NCI-H446 treated with DMSO at 0.1 percent for 48 hours (cell line): Measurements from ENCODE around the gene SMIM33.
"Not testable (repeated sequence)": the region's sequence is repeated elsewhere in the genome, so short reads cannot be mapped to it uniquely, and the experiment has no call there.

Experiments
- DNase-seq: peaks from one replicate; lab custom pipeline; 2025; lab: John Stamatoyannopoulos, UW

SMIM33 gene

DNA sequence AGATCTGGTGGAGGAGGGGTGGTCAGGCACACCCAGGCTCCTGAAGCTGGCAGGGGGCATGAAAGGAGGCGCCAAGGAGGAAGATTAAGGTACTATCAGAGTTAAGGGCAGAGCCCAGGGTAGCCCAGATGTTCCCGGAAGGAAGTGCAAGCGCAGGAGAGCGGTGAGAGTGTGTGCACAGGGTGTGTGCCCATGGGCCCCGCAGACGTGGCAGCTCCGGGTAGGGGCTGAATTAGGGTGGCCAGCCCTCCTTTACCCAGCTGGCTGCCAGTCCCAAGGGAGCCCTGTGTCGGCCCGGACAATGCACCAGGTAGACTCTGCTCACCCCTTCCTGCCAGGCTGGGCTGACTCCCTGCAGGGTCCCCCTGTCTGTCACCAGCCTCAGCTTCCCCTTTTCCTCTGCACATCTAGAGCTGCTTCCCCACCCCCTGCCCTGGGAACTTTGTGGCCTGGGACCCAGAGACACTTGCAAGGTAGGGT is at the start of gene SMIM33:
TSS of gene SMIM33 (plus strand) at position 184 of the 480 bp plus-strand sequence. CDS start at position 302, 118 bp downstream.
- DNase-seq: no peak

DNA sequence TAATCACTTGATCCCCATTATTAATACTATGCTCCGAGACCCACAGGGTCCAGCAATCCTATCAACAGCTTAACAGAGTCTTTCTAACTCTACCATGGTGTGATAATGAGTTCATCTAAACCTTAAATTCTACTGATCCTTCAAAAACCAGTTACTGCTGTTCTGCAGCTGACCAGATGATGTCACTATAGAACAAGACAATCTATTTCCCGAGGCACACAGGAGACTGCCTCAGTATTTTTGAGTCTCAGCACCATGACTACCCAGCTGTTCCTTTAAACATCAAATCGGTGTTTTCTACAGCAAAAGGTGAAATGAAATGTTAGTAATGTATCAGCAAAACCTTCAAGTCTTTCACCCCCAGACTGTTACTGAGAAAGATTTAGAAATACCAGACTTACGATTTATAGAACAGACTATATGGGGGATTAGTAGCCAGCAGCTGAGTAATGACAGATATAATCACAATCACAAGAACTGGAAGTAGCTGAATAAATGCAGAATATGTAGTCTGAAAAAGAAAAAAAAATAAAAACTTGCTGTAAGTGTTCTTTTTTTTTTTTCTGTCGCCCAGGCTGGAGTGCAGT is 48.4 kb upstream of the SMIM33 start:
- peak; percentile 53 for DNase-seq

DNA sequence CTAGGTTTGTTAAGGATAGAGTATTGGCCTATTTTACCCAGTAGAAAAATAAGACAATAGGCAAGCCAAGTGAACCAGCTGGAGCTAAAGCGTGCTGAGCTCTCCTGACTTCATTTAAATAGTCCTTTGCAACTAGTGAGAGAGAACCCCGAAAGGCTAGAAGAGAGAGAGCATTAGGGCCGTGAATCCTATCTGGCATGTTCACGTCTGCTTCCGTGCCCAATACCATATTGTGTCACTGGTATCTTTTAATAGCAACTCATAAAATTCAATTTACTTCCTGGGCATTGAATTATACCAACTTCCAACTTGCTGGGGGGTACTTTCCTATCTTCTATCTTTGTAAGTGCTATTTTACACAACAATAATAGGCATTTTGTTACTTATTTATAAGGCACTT is 45.3 kb upstream of the SMIM33 start:
- DNase-seq: no peak

DNA sequence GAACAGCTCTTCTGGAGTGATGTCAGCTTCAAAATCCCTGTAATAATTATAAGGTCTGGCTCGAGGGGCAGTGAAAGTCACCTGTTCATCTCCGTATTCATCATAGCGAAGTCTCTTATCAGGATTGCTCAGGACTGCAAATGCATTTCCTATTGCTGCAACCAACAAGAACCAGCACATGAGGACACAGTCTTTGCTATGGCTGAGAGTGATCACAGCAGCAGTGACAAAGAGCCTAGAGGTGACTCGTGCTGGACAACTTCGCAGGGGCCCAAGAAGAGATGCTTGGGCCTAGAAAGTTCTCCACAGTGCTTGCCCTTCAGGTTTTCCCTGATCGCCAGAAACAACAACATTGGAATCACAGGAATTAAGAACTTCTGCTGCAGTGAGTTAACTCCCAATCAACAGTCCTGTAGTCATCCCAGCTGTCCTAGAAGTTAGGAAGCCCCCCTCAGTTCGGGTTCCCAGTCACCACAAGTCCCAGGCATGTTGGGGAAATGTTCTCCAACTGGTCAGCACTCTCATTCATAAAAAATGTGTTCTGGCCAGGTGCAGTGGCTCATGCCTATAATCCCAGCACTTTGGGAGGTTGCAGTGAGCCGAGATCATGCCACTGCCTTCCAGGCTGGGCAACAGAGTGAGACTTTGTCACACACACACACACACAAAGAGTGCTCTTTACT is 44.5 kb upstream of the SMIM33 start:
- DNase-seq: no peak

DNA sequence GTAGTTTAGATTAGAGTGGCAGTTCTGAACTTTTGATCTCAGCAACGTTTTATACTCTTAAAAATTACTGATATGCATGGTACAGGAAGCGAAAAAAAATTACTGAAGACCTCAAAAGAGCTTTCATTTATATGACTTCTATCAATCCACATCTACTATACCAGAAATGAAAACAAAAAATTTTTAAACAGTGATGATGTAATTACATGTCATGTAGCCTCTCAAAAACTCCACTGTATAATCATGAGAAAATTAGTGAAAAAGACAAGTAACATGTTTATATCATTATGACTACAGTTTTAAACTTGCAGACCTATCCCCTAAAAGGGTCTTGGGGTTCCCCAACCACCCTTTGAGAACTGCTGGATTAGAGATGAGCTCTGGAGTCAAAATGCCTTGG is 40.8 kb upstream of the SMIM33 start:
- no peak for DNase-seq

DNA sequence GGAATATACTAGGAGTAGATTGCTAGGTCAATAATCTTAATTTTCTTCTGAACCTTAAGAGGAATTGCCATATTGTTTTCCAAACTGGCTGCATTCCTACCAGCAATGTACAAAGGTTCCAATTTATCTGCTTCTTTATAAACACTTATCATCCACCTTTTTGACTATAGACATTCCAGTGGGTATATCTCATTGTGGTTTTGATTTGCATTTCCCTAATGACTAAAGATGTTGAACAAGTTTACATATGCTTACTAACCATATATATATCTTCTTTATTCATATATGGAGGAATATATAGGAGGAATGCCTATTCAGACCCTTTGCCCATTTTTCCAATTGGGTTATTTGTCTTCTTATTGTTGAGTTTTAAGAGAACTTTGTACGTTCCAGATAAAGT is 39.1 kb upstream of the SMIM33 start:
- no peak for DNase-seq

DNA sequence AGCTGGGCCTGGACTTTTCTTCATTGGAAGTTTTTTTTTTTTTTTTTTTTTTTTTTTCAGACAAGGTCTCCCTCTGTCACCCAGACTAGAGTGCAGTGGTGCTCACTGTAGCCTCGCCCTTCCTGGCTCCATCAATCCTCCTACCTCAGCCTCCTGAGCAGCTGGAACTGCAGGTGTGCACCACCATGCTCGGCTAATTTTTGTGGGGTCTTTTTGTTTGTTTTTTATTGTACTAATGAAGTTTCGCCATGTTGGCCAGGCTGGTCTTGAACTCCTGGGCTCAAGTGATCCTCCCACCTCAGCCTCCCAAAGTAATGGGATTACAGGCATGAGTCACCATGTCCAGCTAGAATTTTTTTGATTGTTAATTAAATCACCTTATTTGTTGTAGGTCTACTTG is 35.1 kb upstream of the SMIM33 start:
- no peak for DNase-seq

DNA sequence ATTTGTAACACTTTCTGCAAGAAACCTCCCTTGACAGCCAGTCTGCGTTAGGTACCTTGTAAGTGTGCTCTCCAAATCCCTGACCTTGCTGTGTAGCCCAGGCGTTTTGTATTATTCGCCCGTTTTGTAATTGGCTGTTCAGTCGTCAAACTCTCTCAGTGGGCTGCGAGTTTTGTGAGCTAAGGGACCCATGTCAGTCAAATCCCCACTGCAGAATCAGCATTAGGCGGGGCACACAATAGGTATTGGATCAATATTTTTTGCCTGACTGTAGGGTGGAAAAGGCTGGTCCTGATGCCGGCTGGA is 32.1 kb upstream of the SMIM33 start:
- no peak for DNase-seq

DNA sequence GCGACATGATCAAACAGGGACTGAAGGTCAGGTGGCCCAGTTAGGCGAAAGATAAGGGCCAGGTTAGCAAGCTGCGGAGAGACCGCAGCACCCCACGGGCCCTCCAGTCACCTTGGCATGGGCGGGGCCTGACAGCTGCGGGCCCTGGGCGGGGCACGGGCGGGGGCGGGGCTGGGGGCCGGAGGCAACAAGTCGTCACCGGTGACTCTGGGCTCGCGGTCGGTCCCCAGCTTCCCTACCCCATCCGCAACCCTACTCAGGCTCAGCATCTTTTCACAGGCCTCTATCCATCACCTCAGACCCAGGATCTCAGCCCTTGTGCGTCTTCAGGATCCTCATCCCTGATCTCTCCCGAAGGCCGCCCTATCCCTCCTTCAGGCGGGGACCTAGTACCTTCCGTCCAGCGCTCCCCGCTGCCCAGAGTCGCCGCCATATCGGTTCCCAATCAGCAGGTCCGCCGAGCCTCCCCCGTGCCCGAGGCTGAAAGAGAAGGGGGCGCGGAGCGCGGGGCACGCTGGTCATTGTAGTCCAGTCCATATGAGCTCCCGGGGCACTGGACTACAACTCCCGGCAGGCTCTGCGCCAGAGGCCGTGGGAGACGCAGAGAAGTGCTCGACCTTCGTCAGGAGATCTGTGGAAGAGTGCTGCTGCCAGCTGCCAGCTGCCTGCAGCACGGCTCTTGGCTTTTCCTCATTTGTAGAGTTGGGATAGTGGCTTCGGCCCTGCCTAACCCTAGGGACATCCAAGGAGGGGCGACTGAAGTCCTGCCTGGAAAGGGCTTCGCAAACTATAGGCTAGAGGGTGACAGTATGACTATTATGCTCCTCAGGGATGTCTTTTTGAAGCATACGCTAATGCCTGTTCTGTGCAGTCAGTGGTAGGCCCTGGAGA is 31.5 kb upstream of the SMIM33 start, which contains the start of gene DNAJC18:
TSS of gene DNAJC18 (minus strand) at position 513 of the 891 bp plus-strand sequence. CDS start at position 433, 80 bp downstream.
- peak; percentile 87 for DNase-seq

DNA sequence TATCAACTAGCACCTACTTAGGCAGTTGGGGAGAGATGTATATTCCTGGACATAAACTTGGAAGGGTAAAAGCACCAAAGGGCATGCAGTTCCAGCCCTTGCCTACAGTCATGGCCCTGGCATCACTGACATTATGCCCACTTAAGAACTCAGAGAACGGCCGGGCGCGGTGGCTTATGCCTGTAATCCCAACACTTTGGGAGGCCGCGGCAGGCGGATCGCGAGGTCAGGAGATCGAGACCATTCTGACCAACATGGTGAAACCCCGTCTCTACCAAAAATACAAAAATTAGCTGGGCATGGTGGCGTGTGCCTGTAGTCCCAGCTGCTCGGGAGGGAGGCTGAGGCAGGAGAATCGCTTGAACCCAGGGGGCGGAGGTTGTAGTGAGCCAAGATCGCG is 30.4 kb upstream of the SMIM33 start:
- not testable (repeated sequence) for DNase-seq

DNA sequence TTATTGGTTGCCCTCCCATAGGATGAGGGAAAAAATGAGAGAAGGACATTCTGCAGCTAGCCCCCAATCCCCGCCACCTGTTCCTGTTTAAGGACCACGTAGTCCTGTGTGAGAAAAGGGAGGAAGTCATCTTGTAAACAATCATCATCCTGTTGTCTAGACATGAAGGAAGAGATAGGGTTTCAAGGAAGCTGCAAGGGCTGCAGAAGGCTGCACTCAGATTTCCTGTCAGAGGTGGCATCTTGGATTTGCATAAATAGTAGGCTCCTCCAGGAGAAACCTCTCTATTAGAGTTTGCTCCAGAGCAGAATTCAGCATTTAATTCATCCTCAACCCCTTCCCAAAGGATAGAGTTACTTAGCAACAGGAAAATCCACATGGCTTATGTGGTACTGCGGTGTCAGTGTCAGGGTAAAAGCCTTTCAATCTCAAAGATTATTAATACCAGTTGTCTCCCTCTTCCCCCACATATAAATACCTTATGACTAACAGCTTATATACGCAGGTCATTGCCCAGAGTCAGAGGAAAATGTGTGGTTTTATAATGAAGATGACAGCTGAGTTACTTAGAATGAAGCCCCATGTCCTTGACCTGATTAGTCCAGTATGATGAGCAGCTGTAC is 26.9 kb upstream of the SMIM33 start:
- DNase-seq: no peak

DNA sequence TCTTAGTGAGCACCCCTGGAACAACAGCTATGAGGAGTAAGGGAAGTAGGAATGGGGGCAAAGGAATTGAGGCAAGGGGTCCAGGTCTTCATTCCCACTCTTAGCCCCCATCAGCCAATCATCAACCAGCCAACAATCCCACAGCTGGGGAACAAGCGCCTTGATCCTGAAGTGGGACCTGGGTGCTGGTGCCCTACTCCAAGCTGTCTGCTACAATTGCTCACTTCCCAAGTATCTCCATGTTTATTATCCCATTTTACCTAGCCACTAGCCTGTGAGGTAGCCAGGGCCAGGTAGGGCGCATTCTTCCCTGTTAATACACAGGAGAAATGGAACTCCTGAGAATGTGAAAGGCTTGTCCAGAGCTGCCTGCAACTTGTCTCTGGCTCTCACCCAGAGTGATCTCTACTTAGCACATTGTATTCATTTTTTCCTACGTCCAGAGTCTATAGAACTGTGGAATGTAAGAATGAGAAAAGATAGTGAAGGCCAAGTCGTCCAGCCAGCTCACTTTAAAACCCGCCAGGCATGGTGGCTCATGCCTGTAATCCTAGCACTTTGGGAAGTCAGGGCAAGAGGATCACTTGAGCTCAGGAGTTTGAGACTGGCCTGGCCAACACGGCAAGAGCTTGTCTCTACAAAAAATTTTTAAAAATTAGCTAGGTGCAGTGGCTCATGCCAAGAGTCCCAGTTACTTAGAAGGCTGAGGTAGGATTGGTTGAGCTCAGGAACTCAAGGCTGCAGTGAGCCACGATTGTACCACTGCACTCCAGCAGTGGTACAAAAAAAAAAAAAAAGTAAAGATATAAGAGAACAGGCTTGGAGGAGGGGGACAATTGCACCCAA is 25.3 kb upstream of the SMIM33 start:
- no peak for DNase-seq

DNA sequence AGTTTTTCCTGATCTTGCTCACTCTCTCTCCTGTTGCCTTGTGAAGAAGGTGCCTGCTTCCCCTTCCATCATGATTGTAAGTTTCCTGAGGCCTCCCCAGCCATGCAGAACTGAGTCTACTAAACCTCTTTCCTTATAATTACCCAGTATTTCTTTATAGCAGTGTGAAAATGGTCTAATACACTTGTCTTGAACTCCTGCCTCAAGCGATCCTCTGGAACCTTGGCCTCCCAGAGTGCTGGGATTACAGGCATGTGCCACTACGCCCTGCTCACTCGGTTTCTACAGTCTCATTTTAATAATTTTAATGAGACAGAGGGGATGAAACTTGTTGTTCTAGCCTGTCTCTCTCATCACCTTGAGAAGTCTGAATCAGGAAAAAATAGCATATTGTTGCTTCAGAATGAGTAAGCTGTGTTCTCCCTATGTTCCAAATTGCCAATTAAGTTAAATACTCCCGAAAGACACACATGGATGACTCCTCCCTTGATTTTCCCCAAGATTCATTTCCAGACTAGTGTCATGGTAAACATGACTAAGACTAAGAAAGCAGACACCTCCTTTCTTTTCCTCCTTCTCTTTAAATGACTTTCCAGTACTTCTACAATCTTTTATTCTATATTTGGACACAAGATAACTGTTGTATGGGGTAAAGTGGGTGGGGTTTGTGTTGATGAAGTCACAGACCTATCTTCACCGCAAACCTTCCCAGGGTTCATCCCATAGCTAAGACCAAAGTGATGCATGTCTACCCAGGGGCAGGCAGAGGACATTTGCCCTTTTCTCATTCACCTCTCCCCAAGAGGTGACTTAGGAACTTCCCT is 23.6 kb upstream of the SMIM33 start:
- no peak for DNase-seq

DNA sequence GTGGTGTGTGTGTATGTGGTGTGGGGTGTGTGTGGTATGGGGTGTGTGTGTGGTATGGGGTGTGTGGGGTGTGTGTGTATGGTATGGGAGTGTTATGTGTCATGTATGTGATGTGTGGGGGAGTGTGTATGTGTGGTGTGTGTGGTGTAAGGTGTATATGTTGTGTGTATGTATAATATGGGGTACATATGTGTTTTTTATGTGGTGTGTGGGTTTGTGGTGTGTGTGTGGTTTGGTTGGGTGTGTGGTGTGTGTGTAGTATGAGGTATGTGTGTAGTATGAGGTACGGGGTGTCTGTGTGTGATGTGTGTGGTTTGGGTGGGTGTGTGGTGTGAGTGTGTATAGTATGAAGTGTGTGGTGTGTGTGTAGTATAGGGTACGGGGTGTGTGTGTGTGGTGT is 19.6 kb upstream of the SMIM33 start:
- no peak for DNase-seq

DNA sequence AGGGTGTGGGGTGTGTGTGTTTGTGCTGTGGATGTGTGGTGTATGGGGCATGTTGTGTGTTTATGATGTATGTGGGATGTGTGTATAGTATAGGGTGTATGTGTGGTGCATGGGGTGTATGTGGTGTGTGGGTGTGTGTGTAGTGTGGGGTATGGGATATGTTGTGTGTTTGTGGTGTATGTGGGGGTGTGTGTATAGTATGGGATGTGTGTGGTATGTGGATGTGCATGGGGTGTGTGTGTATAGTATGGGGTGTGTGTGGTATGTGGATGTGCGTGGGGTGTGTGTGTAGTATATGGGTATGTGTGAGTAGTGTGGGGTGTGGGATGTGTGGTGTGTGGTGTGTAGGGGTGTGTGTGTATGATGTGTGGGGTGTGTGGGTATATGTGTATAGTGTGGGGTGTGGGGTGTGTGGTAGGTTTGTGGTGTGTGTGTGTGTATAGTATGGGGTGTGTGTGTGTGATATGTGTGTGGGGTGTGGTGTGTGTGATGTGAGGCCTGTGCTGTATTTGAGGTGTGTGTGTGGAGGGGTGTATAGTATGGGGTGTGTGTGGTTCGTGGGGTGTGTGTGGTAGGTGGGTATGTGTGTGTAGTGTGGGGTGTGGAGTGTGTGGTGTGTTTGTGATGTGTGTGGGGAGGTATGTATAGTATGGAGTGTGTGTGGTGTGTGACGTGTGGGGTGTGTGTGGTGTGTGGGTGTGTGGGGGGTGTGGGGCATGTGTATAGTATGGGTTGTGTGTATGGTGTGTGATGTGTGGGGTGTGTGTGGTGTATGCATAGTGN is 18.7 kb upstream of the SMIM33 start:
- DNase-seq: no peak

DNA sequence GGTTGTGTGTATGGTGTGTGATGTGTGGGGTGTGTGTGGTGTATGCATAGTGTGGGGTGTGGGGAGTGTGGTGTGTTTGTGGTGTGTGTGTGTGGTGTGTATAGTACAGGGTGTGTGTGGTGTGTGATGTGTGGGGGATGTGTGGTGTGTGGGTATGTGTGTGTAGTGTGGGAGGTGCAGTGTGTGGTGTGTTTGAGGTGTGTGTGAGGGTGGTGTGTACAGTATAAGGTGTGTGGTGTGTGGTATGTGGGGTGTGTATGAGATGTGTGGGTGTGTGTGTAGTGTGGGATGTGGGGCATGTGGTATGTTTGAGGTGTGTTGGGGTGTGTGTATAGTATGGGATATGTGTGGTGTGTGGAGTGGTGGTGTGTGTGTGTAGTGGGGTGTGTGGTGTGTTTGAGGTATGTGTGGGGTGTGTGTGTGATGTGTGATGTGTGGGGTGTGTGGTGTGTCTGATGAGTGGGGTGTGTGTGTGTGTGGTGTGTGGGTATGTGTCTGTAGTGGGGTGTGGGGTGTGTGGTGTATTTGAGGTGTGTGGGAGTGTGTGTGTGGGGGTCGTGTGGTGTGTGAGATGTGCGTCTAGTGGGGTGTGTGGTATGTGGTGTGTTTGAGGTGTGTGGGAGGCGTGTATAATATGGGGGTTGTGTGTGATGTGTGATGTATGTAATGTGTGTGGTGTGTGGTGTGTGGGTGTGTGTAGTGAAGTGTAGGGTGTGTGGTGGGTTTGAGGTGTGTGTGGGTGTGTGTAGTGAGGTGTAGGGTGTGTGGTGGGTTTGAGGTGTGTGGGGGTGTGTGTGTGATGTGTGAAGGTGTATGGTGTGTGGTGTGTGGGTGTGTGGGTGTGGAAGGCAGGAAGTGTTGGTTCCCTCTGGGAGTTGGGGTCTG is 16.9 kb upstream of the SMIM33 start:
- DNase-seq: no peak

DNA sequence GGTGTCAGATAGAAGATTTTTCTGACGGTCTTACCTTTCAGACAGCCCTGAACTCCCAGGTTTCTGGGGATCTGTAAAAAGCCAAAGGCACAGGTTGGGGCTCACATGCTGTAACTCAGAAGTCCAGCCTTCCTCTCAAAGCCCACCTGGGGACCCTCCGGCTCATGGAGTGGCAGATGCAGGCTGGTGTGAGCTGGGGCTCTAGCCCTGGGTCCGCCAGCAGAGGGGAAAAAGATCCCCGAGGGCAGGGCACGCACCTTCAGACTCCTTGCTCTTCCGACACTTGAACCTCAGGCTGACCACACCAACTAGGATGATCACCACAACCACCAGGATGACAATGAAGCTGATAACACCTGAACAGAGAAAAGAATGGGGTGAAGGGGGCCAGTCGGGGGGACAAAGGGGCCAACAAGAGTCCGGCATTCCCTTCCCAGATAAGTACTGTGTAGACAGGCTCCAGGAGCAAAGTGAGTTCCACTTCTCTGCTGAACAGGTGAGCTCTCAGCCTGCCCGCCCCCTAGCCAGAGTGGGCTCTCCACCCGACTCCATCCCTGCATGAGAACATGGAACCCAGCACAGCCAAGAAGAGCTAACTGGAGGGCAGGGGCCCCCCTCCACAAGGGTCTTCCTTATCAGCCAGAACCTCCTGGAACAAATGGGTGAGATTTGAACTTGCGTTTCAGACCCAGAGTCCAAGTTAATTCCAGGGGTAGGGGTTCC is 16.1 kb upstream of the SMIM33 start:
- no peak for DNase-seq

DNA sequence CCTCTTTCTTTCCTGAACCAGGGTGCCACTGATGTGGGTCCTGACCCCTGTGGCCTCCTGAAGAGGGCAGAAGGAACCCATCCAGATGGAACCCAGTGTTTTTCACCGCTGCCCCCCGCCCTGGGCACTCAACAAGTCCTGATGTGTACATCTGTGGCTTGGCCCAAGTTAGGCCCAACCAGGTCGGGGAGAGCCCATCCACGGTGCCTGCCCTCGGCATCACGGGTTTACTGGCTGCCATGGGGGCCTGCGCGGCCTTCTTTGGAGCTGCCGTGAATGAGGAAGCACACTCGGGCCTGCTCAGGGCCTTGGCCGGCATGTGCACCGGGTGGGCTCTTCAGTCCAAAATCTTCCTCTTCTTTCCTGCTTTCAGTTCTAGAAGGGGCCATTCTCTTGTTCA is 14.0 kb upstream of the SMIM33 start:
- DNase-seq: no peak
